Psoas muscle (tissue), 8 donors: Measurements from ENCODE around the gene IL5. TPM values are rescaled to one million over a fixed set of nuclear protein-coding genes. Genes with fewer than 3 reads are reported as not detected.
"Not testable (repeated sequence)": the region's sequence is repeated elsewhere in the genome, so short reads cannot be mapped to it uniquely, and the experiment has no call there.

ENCODE experiments used
- ATAC-seq, 4 donors: fragments of 200-7000 bp; cut with Tn5 transposase; one replicate each; pipeline ENCODE4 v1.9.1; 2020; ENCODE audit warnings: moderate library complexity in 3 of 4, mild to moderate bottlenecking in 2 of 4
- DNase-seq, 2 donors: peaks; one replicate each; pipeline ENCODE4 v3.0.0-alpha.2; 2020
- H3K27ac ChIP-seq: fragments of 200-600 bp; one replicate; pipeline ENCODE4 v1.8.0; 2022
- H3K27me3 ChIP-seq, 3 donors: fragments of 200-600 bp in 1 of 3; one replicate each; pipeline versions ENCODE4 v1.6.1 to v1.8.0; 2013 to 2022; ENCODE audit warnings: low read length in 2 of 3, mild to moderate bottlenecking in 2 of 3, moderate library complexity in 1 of 3; ENCODE audit not compliant: insufficient read depth in 3 of 3
- H3K36me3 ChIP-seq, 2 donors: fragments of 200-600 bp in 1 of 2; one replicate each; pipeline versions ENCODE4 v1.6.1 to v1.8.0; 2013 to 2022; ENCODE audit warnings: low read depth in 1 of 2, mild to moderate bottlenecking in 1 of 2, moderate library complexity in 1 of 2; ENCODE audit not compliant: insufficient read depth in 1 of 2
- H3K4me1 ChIP-seq: fragments of 200-600 bp; one replicate; pipeline ENCODE4 v1.8.0; 2022
- H3K4me3 ChIP-seq: fragments of 200-600 bp; one replicate; pipeline ENCODE4 v1.8.0; 2022; ENCODE audit warnings: mild to moderate bottlenecking
- H3K9me3 ChIP-seq: fragments of 200-600 bp; one replicate; pipeline ENCODE4 v1.8.0; 2022
- CTCF ChIP-seq: fragments of 200-600 bp; IDR thresholded peaks from one replicate; pipeline ENCODE4 v1.8.0; 2022; ENCODE audit warnings: antibody characterized with exemption
- WGBS, 3 donors: extraction: QIAGEN DNeasy Blood & Tissue Kit; methylation state at CpG; one replicate each; pipeline versions ENCODE4 v1.1.6 to v1.1.7; 2013; 5-methylcytosine and 5-hydroxymethylcytosine counted together
- intact Hi-C, 2 donors: fragments of 100-400 bp; cut with DNase I; formaldehyde crosslinking; loops; one replicate each; pipeline versions ENCODE4 v1.11.0 to v1.14.2; 2022
- long read RNA-seq, 2 donors: library from polyadenylated mRNA; unstranded; transcript quantifications; one replicate each; pipeline ENCODE4 v2.0.0, GENCODE V29; 2021
- polyA plus RNA-seq, 3 donors: library from polyadenylated mRNA; stranded (reverse); fragments of 200-250 nt; gene quantifications; one replicate each; pipeline ENCODE4 v1.2.3, GENCODE V29; 2013
- total RNA-seq, 4 donors: library from RNA; stranded (reverse); fragmentation: NEBNext Ultra II Directional in 2 of 4; extraction: Animal tissue kit (Norgen Biotek cat#: 25700) in 2 of 4; gene quantifications; one replicate each; pipeline versions ENCODE4 v1.2.1 to v1.2.4, GENCODE V29; 2021 to 2023
- donor health status: healthy with polysubstance abuse.
- donor health status: DM: no; HTN: no; CAD: no; lungs with moderate emphysema.
- donor health status: Bipolar disorder and iron deficiency.
- donor health status: healthy.
- donor health status: DM: yes; HTN: yes; CAD: no.
- donor health status: DM: no; HTN: no; CAD: no.
- donor health status: DM: no; HTN: no; CAD: no.
- donor health status: DM: yes; HTN: yes; CAD: no.

IL5 gene
- not detected for total RNA-seq
- polyA plus RNA-seq = not detected
- long read RNA-seq, donor 1 = 0 reads
- long read RNA-seq, donor 2 = 0 reads

- no peak within 1 kb of the TSS for H3K4me3 ChIP-seq
- H3K27ac ChIP-seq = no peak within 1 kb of the TSS
- TF ChIP-seq CTCF = no peak
- no peak for ATAC-seq
- no peaks in the 10 kb centered on the region for H3K36me3 ChIP-seq
- H3K4me1 ChIP-seq = no peaks in the 10 kb centered on the region
- H3K9me3 ChIP-seq = no peaks in the 10 kb centered on the region
- 77 to 84% (median 82%) methylated on average over 7 of the region's 7 CpGs for WGBS, 3 donors
- H3K27me3 ChIP-seq = no peaks in the 10 kb centered on the region
- no peak for DNase-seq
- intact Hi-C loops = no loop called here
Measured at GRCh38 chr5:132543472-132544201, at the start of gene IL5. Gene IL5, minus strand, starts transcription at chr5:132543522. Its CDS starts 44 bp downstream, at chr5:132543478.

- WGBS, 3 donors = 71 to 80% (median 79%) methylated on average over 2 of the region's 2 CpGs
- no peak for TF ChIP-seq CTCF
- Histone ChIP-seq H3K4me3 (no peak overlapping the region), H3K4me1 (no peaks in the 10 kb centered on the region), H3K27me3 (no peaks in the 10 kb centered on the region), H3K36me3 (peaks cover 5 to 100% of the 10 kb centered on the region in 2 donors), H3K9me3 (no peaks in the 10 kb centered on the region), H3K27ac (no peak overlapping the region)
- intact Hi-C loops = no loop called here
- no peak for ATAC-seq
- DNase-seq = no peak
Measured at GRCh38 chr5:132592521-132592920, 49.2 kb upstream of the IL5 start.

- no peak overlapping the region for H3K4me3 ChIP-seq
- H3K27ac ChIP-seq = no peak overlapping the region
- ATAC-seq (no peak), DNase-seq (no peak)
- H3K9me3 ChIP-seq = no peaks in the 10 kb centered on the region
- H3K27me3 ChIP-seq = no peaks in the 10 kb centered on the region
- TF ChIP-seq CTCF = no peak
- H3K36me3 ChIP-seq = peaks cover 0 to 100% of the 10 kb centered on the region in 2 donors
- 81 to 93% (median 89%) methylated on average over 3 of the region's 3 CpGs for WGBS, 3 donors
- no peaks in the 10 kb centered on the region for H3K4me1 ChIP-seq
- intact Hi-C loops = no loop called here
Measured at GRCh38 chr5:132591145-132591544, 47.8 kb upstream of the IL5 start.

GRCh38 chr5:132589467-132589866 lies 46.1 kb upstream of the IL5 start:
- no peaks in the 10 kb centered on the region for H3K27me3 ChIP-seq
- H3K9me3 ChIP-seq = no peaks in the 10 kb centered on the region
- no peaks in the 10 kb centered on the region for H3K4me1 ChIP-seq
- no peak overlapping the region for H3K27ac ChIP-seq
- ATAC-seq (no peak), DNase-seq (no peak)
- H3K36me3 ChIP-seq = peaks cover 0 to 90% of the 10 kb centered on the region in 2 donors
- H3K4me3 ChIP-seq = no peak overlapping the region
- WGBS, 3 donors = 84 to 95% (median 95%) methylated on average over 1 of the region's 1 CpG
- TF ChIP-seq CTCF = no peak
- intact Hi-C loops = no loop called here

GRCh38 chr5:132586063-132586462 lies 42.7 kb upstream of the IL5 start:
- H3K27me3 ChIP-seq = no peaks in the 10 kb centered on the region
- H3K27ac ChIP-seq = no peak overlapping the region
- no peak for DNase-seq
- no peak overlapping the region for H3K4me3 ChIP-seq
- H3K9me3 ChIP-seq = no peaks in the 10 kb centered on the region
- no peak for TF ChIP-seq CTCF
- no peak for ATAC-seq
- H3K36me3 ChIP-seq = peaks cover 3 to 85% of the 10 kb centered on the region in 2 donors
- no peaks in the 10 kb centered on the region for H3K4me1 ChIP-seq
- intact Hi-C loops = no loop called here

- H3K4me3 ChIP-seq, H3K27me3 ChIP-seq, intact Hi-C loops, DNase-seq, H3K27ac ChIP-seq, H3K4me1 ChIP-seq, ATAC-seq, H3K9me3 ChIP-seq: not testable (repeated sequence)
- H3K36me3 ChIP-seq = peaks cover 3 to 84% of the 10 kb centered on the region in 2 donors
- 98 to 100% (median 100%) methylated on average over 1 to 2 of the region's 2 CpGs for WGBS, 3 donors
Measured at GRCh38 chr5:132584560-132584959, 41.2 kb upstream of the IL5 start.
